Endodermal cell (in vitro differentiated cells): ENCODE results near the gene UQCRFS1. TPM values are rescaled to one million over a fixed set of nuclear protein-coding genes. Genes with fewer than 3 reads are reported as not detected.

Experiments
- DNase-seq: peaks from one replicate; pipeline ENCODE4 v3.0.0-alpha.2; 2017
- H3K27ac ChIP-seq: 2 replicates; pipeline ENCODE4 v1.5.1; 2013; ENCODE audit warnings: mild to moderate bottlenecking, low read depth, low read length, moderate library complexity
- H3K27me3 ChIP-seq: 2 replicates; pipeline ENCODE4 v1.6.1; 2013; ENCODE audit warnings: mild to moderate bottlenecking, low read length, moderate library complexity; ENCODE audit not compliant: insufficient read depth, control insufficient read depth, poor library complexity, severe bottlenecking
- H3K36me3 ChIP-seq: 2 replicates; pipeline ENCODE4 v1.7.0; 2013; ENCODE audit warnings: mild to moderate bottlenecking, low read length, moderate library complexity; ENCODE audit not compliant: control insufficient read depth, insufficient read depth
- H3K4me1 ChIP-seq: one replicate; pipeline ENCODE4 v1.7.0; 2013; ENCODE audit warnings: low read length; ENCODE audit not compliant: control insufficient read depth, insufficient read depth
- H3K4me3 ChIP-seq: 2 replicates; pipeline ENCODE4 v1.5.1; 2013; ENCODE audit warnings: mild to moderate bottlenecking, low read length, moderate library complexity
- H3K9ac ChIP-seq: 2 replicates; pipeline ENCODE4 v1.6.1; 2013; ENCODE audit warnings: mild to moderate bottlenecking, low read length, moderate library complexity; ENCODE audit not compliant: poor library complexity, severe bottlenecking; ENCODE audit errors: extremely low read depth
- H3K9me3 ChIP-seq: 2 replicates; pipeline ENCODE4 v1.6.1; 2013; ENCODE audit warnings: mild to moderate bottlenecking, low read length, moderate library complexity; ENCODE audit not compliant: control insufficient read depth
- H3K27ac Mint-ChIP-seq: 2 replicates; pipeline ENCODE4 v1.8.0; 2020; ENCODE audit warnings: mixed read lengths
- H3K27me3 Mint-ChIP-seq: 2 replicates; pipeline ENCODE4 v1.8.0; 2021; ENCODE audit warnings: mild to moderate bottlenecking, mixed read lengths; ENCODE audit not compliant: insufficient read depth
- H3K36me3 Mint-ChIP-seq: 2 replicates; pipeline ENCODE4 v1.8.0; 2020; ENCODE audit warnings: low read depth, mixed read lengths
- H3K4me1 Mint-ChIP-seq: 2 replicates; pipeline ENCODE4 v1.8.0; 2020; ENCODE audit warnings: mixed read lengths
- H3K4me3 Mint-ChIP-seq: 2 replicates; pipeline ENCODE4 v1.8.0; 2020; ENCODE audit warnings: mild to moderate bottlenecking, moderate library complexity, mixed read lengths
- H3K9me3 Mint-ChIP-seq: 2 replicates; pipeline ENCODE4 v1.8.0; 2020; ENCODE audit warnings: mild to moderate bottlenecking, mixed read lengths
- CTCF ChIP-seq: fragments of 200-600 bp; sonication (generic); conservative IDR thresholded peaks from 2 replicates; pipeline ENCODE4 v1.5.0; 2021; ENCODE audit warnings: antibody characterized with exemption, mild to moderate bottlenecking
- WGBS, 2 experiments: methylation state at CpG; one replicate each; pipeline versions ENCODE4 v1.1.5 to v1.1.7; 2013; ENCODE audit warnings: missing lambda C conversion rate in 2 of 2, mixed read lengths in 1 of 2; ENCODE audit not compliant: insufficient coverage in 1 of 2, insufficient read length in 1 of 2; 5-methylcytosine and 5-hydroxymethylcytosine counted together
- long read RNA-seq, 4 experiments: library from polyadenylated mRNA in 2 of 4; library from RNA in 1 of 4; library from capped mRNA in 1 of 4; stranded (forward) in 3 of 4; unstranded in 1 of 4; transcript quantifications; one replicate each; pipeline ENCODE4 v2.0.0, GENCODE V29; 2020 to 2021; ENCODE audit warnings: inconsistent platforms in 1 of 4
- polyA plus RNA-seq, 2 experiments: library from polyadenylated mRNA; stranded (reverse); fragments of 50-300 nt; gene quantifications; one replicate each; pipeline ENCODE4 v1.2.3, GENCODE V29; 2013
- total RNA-seq, 2 donors: library from RNA; stranded (reverse); fragmentation: NEBNext Ultra II Directional in 1 of 2; extraction: Animal tissue kit (Norgen Biotek cat#: 25700) in 1 of 2; gene quantifications; 2 replicates in 1 of 2; 3 replicates in 1 of 2; pipeline ENCODE4 v1.2.1, GENCODE V29; 2021

Gene UQCRFS1
- 10 to 100 TPM; 32.4 to 32.7 TPM for total RNA-seq
- 45.4 TPM for polyA plus RNA-seq (2013, experiment 1 of 2)
- polyA plus RNA-seq (2013, experiment 2 of 2), result 44.3 TPM
- long read RNA-seq, experiment 1, transcript UQCRFS1-201 (2 exons, 3,475 nt), result major isoform, 105 of 118 reads
- long read RNA-seq, experiment 1, partial matches to known transcripts, result 0 of 118 reads
- long read RNA-seq, experiment 1, other reads (novel, unspliced or antisense), result 13 of 118 reads
- long read RNA-seq, experiment 2, transcript UQCRFS1-201 (2 exons, 3,475 nt), result major isoform, 224 of 225 reads
- long read RNA-seq, experiment 2, partial matches to known transcripts, result 0 of 225 reads
- long read RNA-seq, experiment 2, other reads (novel, unspliced or antisense), result 1 of 225 reads
- long read RNA-seq, experiment 3, transcript UQCRFS1-201 (2 exons, 3,475 nt), result major isoform, 322 of 324 reads
- long read RNA-seq, experiment 3, partial matches to known transcripts, result 0 of 324 reads
- long read RNA-seq, experiment 3, other reads (novel, unspliced or antisense), result 2 of 324 reads
- long read RNA-seq, experiment 4, partial matches to known transcripts, result 0 of 2 reads
- long read RNA-seq, experiment 4, other reads (novel, unspliced or antisense), result 0 of 2 reads

GRCh38 chr19:29212648-29213573 lies at the start of gene UQCRFS1:
TSS of gene UQCRFS1 (minus strand) at chr19:29213151. CDS start at chr19:29213118, 33 bp downstream.
- Histone ChIP-seq H3K9ac (peak within 1 kb of the TSS; percentile 99), H3K4me3 (peak within 1 kb of the TSS; percentile 100), H3K36me3 (peaks cover 15% of the 10 kb centered on the region), H3K27ac (peak within 1 kb of the TSS; percentile 77), H3K9me3 (peaks cover 6% of the 10 kb centered on the region), H3K27me3 (no peaks in the 10 kb centered on the region), H3K4me1 (peaks cover 5% of the 10 kb centered on the region)
- DNase-seq, result peak; percentile 98
- Mint-ChIP-seq H3K4me3 (peak within 1 kb of the TSS; percentile 90), H3K4me1 (peaks cover 30% of the 10 kb centered on the region), H3K27me3 (peaks cover 2% of the 10 kb centered on the region), H3K36me3 (peaks cover 18% of the 10 kb centered on the region), H3K9me3 (peaks cover 5% of the 10 kb centered on the region), H3K27ac (peak within 1 kb of the TSS; percentile 97)
- no peak for TF ChIP-seq CTCF
- 0 to 3% methylated on average over 12 to 81 of the region's 95 CpGs for WGBS, 2 experiments

GRCh38 chr19:29262085-29262484 lies 49.1 kb upstream of the UQCRFS1 start:
- H3K4me3 Mint-ChIP-seq, result no peak overlapping the region
- H3K4me1 Mint-ChIP-seq, result no peaks in the 10 kb centered on the region
- peaks cover 17% of the 10 kb centered on the region for H3K27me3 Mint-ChIP-seq
- Histone ChIP-seq H3K9ac (no peak overlapping the region), H3K4me1 (no peaks in the 10 kb centered on the region), H3K36me3 (no peaks in the 10 kb centered on the region), H3K9me3 (peaks cover 3% of the 10 kb centered on the region), H3K27ac (no peak overlapping the region), H3K27me3 (no peaks in the 10 kb centered on the region), H3K4me3 (no peak overlapping the region)
- DNase-seq, result no peak
- no peaks in the 10 kb centered on the region for H3K36me3 Mint-ChIP-seq
- peaks cover 11% of the 10 kb centered on the region for H3K9me3 Mint-ChIP-seq
- TF ChIP-seq CTCF, result no peak
- WGBS, 2 experiments, result 70% methylated on average over 2 of the region's 2 CpGs; no CpG with 5 or more reads in 1 of the 2 experiments
- no peak overlapping the region for H3K27ac Mint-ChIP-seq
